Thoracic aorta (tissue), 2 donors: Measurements from ENCODE around the gene ATP4B. TPM values are rescaled to one million over a fixed set of nuclear protein-coding genes. Genes with fewer than 3 reads are reported as not detected.

Experiments
- ATAC-seq: fragments of 150-250 bp; one replicate; pipeline ENCODE4 v1.8.0; 2017; ENCODE audit warnings: low read depth; ENCODE audit not compliant: insufficient number of reproducible peaks, low FRiP score
- DNase-seq: peaks from one replicate; pipeline ENCODE4 v3.0.0-alpha.2; 2020; ENCODE audit warnings: low spot score
- H3K27ac ChIP-seq, 2 donors: fragments of 200-600 bp; sonication (generic); 1 replicate in 1 of 2; 2 replicates in 1 of 2; pipeline ENCODE4 v1.5.1; 2016; ENCODE audit warnings: mild to moderate bottlenecking in 2 of 2, moderate library complexity in 2 of 2
- H3K27me3 ChIP-seq: fragments of 200-600 bp; sonication (generic); replicated peaks from 2 replicates; pipeline ENCODE4 v1.6.0; 2016; ENCODE audit warnings: mild to moderate bottlenecking; ENCODE audit not compliant: insufficient read depth
- H3K36me3 ChIP-seq: fragments of 200-600 bp; sonication (generic); one replicate; pipeline ENCODE4 v1.5.1; 2016
- H3K4me1 ChIP-seq, 2 donors: fragments of 200-600 bp; sonication (generic); 1 replicate in 1 of 2; 2 replicates in 1 of 2; pipeline versions ENCODE4 v1.5.1 to v1.6.0; 2016; ENCODE audit warnings: low read depth in 2 of 2, mild to moderate bottlenecking in 1 of 2; ENCODE audit not compliant: control insufficient read depth in 1 of 2
- H3K4me3 ChIP-seq: fragments of 200-600 bp; sonication (generic); 2 replicates; pipeline ENCODE4 v1.5.1; 2016; ENCODE audit warnings: mild to moderate bottlenecking
- H3K9me3 ChIP-seq: fragments of 200-600 bp; sonication (generic); 2 replicates; pipeline ENCODE4 v1.5.1; 2016
- total RNA-seq, 2 donors: library from RNA; depleted of rRNA; stranded (reverse); fragments of >200 nt; gene quantifications; one replicate each; pipeline versions ENCODE4 v1.1.0 to v1.2.3, GENCODE V29; 2016
- TF ChIP-seq, protein P1 (sequence below): fragments of 200-600 bp; sonication (generic); IDR thresholded peaks from one replicate; pipeline ENCODE4 v1.5.1; 2019; ENCODE audit warnings: antibody characterized with exemption

ATP4B gene
- total RNA-seq, 2 donors from 2014 or later: 0.85 TPM; not detected in 1

DNA sequence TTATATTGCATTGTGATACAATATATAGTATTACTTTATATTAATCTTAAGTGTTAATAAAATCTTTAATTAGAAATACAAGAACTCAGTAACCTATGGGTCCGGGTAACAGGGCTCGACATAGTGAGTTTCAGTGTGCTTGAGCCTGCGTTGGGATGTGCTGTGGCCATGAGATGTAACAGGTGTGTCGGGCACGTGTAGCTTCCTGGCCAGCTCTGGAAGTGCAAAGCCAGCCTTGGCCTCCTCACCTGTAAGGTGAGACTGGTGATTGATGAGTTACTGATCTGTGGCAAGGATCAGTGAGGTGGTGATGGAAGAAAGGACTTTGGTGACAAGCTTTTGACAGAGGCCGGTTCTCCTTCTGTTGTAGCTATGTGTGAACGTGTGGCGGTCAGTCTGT lies 19.2 kb downstream of the ATP4B start:
- H3K36me3 ChIP-seq: peaks cover 40% of the 10 kb centered on the region
- H3K27me3 ChIP-seq: no peaks in the 10 kb centered on the region
- TF ChIP-seq, protein P1, sequence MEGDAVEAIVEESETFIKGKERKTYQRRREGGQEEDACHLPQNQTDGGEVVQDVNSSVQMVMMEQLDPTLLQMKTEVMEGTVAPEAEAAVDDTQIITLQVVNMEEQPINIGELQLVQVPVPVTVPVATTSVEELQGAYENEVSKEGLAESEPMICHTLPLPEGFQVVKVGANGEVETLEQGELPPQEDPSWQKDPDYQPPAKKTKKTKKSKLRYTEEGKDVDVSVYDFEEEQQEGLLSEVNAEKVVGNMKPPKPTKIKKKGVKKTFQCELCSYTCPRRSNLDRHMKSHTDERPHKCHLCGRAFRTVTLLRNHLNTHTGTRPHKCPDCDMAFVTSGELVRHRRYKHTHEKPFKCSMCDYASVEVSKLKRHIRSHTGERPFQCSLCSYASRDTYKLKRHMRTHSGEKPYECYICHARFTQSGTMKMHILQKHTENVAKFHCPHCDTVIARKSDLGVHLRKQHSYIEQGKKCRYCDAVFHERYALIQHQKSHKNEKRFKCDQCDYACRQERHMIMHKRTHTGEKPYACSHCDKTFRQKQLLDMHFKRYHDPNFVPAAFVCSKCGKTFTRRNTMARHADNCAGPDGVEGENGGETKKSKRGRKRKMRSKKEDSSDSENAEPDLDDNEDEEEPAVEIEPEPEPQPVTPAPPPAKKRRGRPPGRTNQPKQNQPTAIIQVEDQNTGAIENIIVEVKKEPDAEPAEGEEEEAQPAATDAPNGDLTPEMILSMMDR: no peak
- ATAC-seq: no peak
- no peak overlapping the region for H3K27ac ChIP-seq
- DNase-seq: no peak
- H3K9me3 ChIP-seq: no peaks in the 10 kb centered on the region
- no peaks in the 10 kb centered on the region for H3K4me1 ChIP-seq
- H3K4me3 ChIP-seq: no peak overlapping the region

GRCh38 chr13:113638173-113638746 lies 19.7 kb downstream of the ATP4B start:
- Histone ChIP-seq H3K27me3 (no peaks in the 10 kb centered on the region), H3K4me1 (no peaks in the 10 kb centered on the region), H3K9me3 (no peaks in the 10 kb centered on the region), H3K4me3 (no peak overlapping the region), H3K36me3 (peaks cover 40% of the 10 kb centered on the region), H3K27ac (no peak overlapping the region)
- ATAC-seq (no peak), DNase-seq (no peak)
- TF ChIP-seq, protein P1: no peak

- ATAC-seq: no peak
- TF ChIP-seq, protein P1: no peak
- no peak overlapping the region for H3K4me3 ChIP-seq
- no peak for DNase-seq
- peaks cover 40% of the 10 kb centered on the region for H3K36me3 ChIP-seq
- no peaks in the 10 kb centered on the region for H3K27me3 ChIP-seq
- no peaks in the 10 kb centered on the region for H3K9me3 ChIP-seq
- H3K27ac ChIP-seq: no peak overlapping the region
- no peaks in the 10 kb centered on the region for H3K4me1 ChIP-seq
Observed at GRCh38 chr13:113637262-113638160, 20.5 kb downstream of the ATP4B start.

DNA sequence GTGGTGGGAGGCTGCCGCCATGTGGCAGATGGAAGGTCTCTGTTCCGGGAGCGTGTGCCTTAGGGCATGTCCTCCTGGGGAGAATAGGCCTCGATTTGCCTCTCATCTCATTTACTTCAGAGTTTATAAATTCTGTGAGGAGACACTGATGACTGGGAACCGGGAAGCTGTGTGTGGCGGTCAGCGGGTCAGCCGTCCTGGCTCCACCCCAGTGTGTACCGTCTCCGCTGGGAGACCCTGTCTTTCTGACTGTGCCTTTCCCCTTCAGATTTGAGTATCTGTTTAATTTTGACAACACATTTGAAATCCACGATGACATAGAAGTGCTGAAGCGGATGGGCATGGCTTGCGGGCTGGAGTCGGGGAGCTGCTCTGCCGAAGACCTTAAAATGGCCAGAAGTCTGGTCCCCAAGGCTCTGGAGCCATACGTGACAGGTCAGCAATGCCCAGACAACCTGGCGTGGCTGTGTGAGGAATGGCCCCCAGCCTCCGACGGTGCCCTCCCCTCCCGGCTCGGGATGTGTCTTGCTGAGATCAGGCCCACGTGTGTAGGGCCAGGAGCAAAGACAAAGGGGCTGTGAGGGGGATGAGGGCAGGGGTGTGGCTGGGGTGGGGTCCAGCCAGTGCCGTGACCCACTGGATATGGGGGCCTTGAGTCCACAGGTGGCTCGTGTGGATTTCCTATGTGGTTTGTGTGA lies 21.6 kb downstream of the ATP4B start:
- Histone ChIP-seq H3K36me3 (peaks cover 41% of the 10 kb centered on the region), H3K4me1 (no peaks in the 10 kb centered on the region), H3K27ac (no peak overlapping the region), H3K27me3 (no peaks in the 10 kb centered on the region), H3K4me3 (no peak overlapping the region), H3K9me3 (no peaks in the 10 kb centered on the region)
- TF ChIP-seq, protein P1: no peak
- DNase-seq (no peak), ATAC-seq (no peak)

GRCh38 chr13:113635709-113636108 lies 22.3 kb downstream of the ATP4B start:
- no peak overlapping the region for H3K4me3 ChIP-seq
- no peaks in the 10 kb centered on the region for H3K4me1 ChIP-seq
- H3K27ac ChIP-seq: no peak overlapping the region
- TF ChIP-seq, protein P1: no peak
- no peaks in the 10 kb centered on the region for H3K9me3 ChIP-seq
- H3K27me3 ChIP-seq: no peaks in the 10 kb centered on the region
- H3K36me3 ChIP-seq: peaks cover 39% of the 10 kb centered on the region
- ATAC-seq (no peak), DNase-seq (no peak)
